Stomach smooth muscle (tissue), 2 donors: ENCODE measurements around the gene ABCC5.

Source experiments
- H3K27ac ChIP-seq: one replicate; pipeline ENCODE4 v1.7.0; 2013; ENCODE audit warnings: mild to moderate bottlenecking, low read length, inconsistent platforms
- H3K27me3 ChIP-seq, 2 donors: one replicate each; pipeline ENCODE4 v1.7.0; 2013; ENCODE audit warnings: low read length in 2 of 2; ENCODE audit not compliant: insufficient read depth in 2 of 2, control insufficient read depth in 1 of 2
- H3K36me3 ChIP-seq, 2 donors: one replicate each; pipeline ENCODE4 v1.7.0; 2013; ENCODE audit warnings: low read length in 2 of 2; ENCODE audit not compliant: control insufficient read depth in 2 of 2, insufficient read depth in 2 of 2
- H3K4me1 ChIP-seq: one replicate; pipeline ENCODE4 v1.7.0; 2013; ENCODE audit warnings: low read length; ENCODE audit not compliant: control insufficient read depth, insufficient read depth
- H3K4me3 ChIP-seq, 2 donors: one replicate each; pipeline ENCODE4 v1.7.0; 2013; ENCODE audit warnings: low read length in 2 of 2
- H3K9ac ChIP-seq, 2 donors: one replicate each; pipeline ENCODE4 v1.7.0; 2013; ENCODE audit warnings: low read length in 2 of 2, mild to moderate bottlenecking in 1 of 2
- H3K9me3 ChIP-seq, 2 donors: one replicate each; pipeline ENCODE4 v1.7.0; 2013; ENCODE audit warnings: low read length in 2 of 2; ENCODE audit not compliant: control insufficient read depth in 2 of 2
- donor health status: healthy.
- donor health status: Pancreatic carcinoma.

ABCC5 gene

GRCh38 chr3:183907911-183908331 is 109.8 kb downstream of the ABCC5 start:
- H3K9ac ChIP-seq = no peak overlapping the region
- H3K9me3 ChIP-seq = no peaks in the 10 kb centered on the region
- no peaks in the 10 kb centered on the region for H3K36me3 ChIP-seq
- H3K4me1 ChIP-seq = no peaks in the 10 kb centered on the region
- peaks cover 0 to 4% of the 10 kb centered on the region in 2 donors for H3K27me3 ChIP-seq
- no peak overlapping the region for H3K4me3 ChIP-seq
- no peak overlapping the region for H3K27ac ChIP-seq

- Histone ChIP-seq H3K9me3 (no peaks in the 10 kb centered on the region), H3K4me1 (no peaks in the 10 kb centered on the region), H3K36me3 (no peaks in the 10 kb centered on the region), H3K4me3 (no peak overlapping the region), H3K27ac (no peak overlapping the region), H3K9ac (no peak overlapping the region), H3K27me3 (peaks cover 0 to 4% of the 10 kb centered on the region in 2 donors)
Observed at GRCh38 chr3:183907176-183907575, 110.5 kb downstream of the ABCC5 start.

- H3K36me3 ChIP-seq = no peaks in the 10 kb centered on the region
- no peak overlapping the region for H3K9ac ChIP-seq
- no peak overlapping the region for H3K4me3 ChIP-seq
- H3K27me3 ChIP-seq = peaks cover 0 to 4% of the 10 kb centered on the region in 2 donors
- H3K4me1 ChIP-seq = no peaks in the 10 kb centered on the region
- H3K9me3 ChIP-seq = no peaks in the 10 kb centered on the region
- no peak overlapping the region for H3K27ac ChIP-seq
Observed at GRCh38 chr3:183906234-183906921, 111.3 kb downstream of the ABCC5 start.

- no peak overlapping the region for H3K4me3 ChIP-seq
- no peaks in the 10 kb centered on the region for H3K9me3 ChIP-seq
- H3K4me1 ChIP-seq = no peaks in the 10 kb centered on the region
- H3K27ac ChIP-seq = no peak overlapping the region
- H3K27me3 ChIP-seq = peaks cover 0 to 5% of the 10 kb centered on the region in 2 donors
- H3K36me3 ChIP-seq = no peaks in the 10 kb centered on the region
- no peak overlapping the region for H3K9ac ChIP-seq
Observed at GRCh38 chr3:183904833-183905780, 112.6 kb downstream of the ABCC5 start.

DNA sequence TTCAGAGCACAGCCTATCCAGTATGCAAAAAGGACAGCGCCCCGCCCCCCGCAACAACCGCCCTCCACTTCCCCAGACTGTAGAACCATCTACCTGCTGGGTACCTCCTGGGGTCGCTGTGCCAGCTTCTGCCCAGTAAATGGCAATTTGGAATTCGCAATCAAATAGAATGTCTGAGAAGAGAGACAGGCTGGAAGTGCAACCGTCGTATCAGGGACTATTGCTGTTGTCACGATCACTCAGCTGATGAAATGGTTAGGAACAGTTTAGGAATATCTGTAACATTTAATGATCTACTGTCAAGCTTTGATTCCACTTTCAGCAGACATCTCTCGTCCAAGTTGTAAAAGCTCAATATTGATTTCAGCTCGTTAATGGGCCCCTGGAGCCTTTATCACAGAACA is 119.7 kb downstream of the ABCC5 start:
- no peaks in the 10 kb centered on the region for H3K9me3 ChIP-seq
- no peaks in the 10 kb centered on the region for H3K36me3 ChIP-seq
- no peak overlapping the region for H3K4me3 ChIP-seq
- H3K9ac ChIP-seq = no peak overlapping the region
- peaks cover 0 to 6% of the 10 kb centered on the region in 2 donors for H3K27me3 ChIP-seq
- peaks cover 1% of the 10 kb centered on the region for H3K4me1 ChIP-seq
- H3K27ac ChIP-seq = no peak overlapping the region

DNA sequence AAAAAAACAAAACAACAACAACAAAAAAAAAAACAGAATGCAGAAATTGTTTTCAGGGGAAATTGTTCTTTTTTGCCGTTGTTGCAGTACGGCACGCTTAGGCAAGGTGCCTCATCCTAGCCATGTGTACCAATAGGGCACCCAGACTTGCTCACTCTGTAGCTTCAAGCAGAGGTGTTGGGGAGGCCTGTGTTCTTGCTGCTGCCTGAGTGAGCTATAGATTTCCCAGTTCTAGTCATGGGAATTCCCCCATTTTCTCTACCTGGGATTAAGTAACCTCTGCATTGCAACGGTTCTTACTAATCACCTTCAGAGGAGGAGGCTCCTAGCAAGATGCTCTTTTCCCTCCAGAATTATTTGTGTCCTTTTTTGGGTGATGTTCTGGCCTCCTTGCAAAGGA is 120.1 kb downstream of the ABCC5 start:
- peaks cover 5% of the 10 kb centered on the region for H3K4me1 ChIP-seq
- no peaks in the 10 kb centered on the region for H3K9me3 ChIP-seq
- H3K4me3 ChIP-seq = no peak overlapping the region
- H3K36me3 ChIP-seq = no peaks in the 10 kb centered on the region
- H3K27me3 ChIP-seq = peaks cover 0 to 9% of the 10 kb centered on the region in 2 donors
- no peak overlapping the region for H3K27ac ChIP-seq
- H3K9ac ChIP-seq = no peak overlapping the region

DNA sequence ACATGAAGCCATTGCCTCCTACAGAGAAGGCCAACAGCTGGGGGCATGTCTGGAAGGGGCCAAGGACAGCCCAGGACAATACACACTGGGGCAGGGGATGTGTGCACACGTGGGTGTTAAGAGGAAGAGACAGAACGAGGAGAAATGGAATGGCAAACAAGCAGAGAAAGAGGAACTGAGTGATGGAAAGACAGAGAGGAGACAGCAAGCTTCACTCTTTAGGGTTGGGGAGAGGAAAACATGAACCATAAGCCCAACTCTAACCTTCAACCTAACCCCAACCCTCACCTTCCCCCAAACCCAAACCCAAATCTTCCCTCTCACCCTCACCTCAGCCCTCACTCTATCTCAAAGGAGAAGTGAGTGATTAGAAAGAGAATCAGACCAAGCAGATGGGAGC is 121.1 kb downstream of the ABCC5 start:
- Histone ChIP-seq H3K36me3 (no peaks in the 10 kb centered on the region), H3K9ac (no peak overlapping the region)

GRCh38 chr3:183896184-183896583 is 121.5 kb downstream of the ABCC5 start:
- no peak overlapping the region for H3K27ac ChIP-seq
- no peaks in the 10 kb centered on the region for H3K36me3 ChIP-seq
- H3K9ac ChIP-seq = no peak overlapping the region
- peaks cover 5% of the 10 kb centered on the region for H3K4me1 ChIP-seq
- peaks cover 0 to 10% of the 10 kb centered on the region in 2 donors for H3K27me3 ChIP-seq
- no peaks in the 10 kb centered on the region for H3K9me3 ChIP-seq
- H3K4me3 ChIP-seq = no peak overlapping the region

More for the DNA sequence above, 121.1 kb downstream of the ABCC5 start:
- Histone ChIP-seq H3K9me3 (no peaks in the 10 kb centered on the region), H3K4me1 (peaks cover 5% of the 10 kb centered on the region), H3K27ac (no peak overlapping the region), H3K4me3 (no peak overlapping the region), H3K27me3 (peaks cover 0 to 10% of the 10 kb centered on the region in 2 donors)

DNA sequence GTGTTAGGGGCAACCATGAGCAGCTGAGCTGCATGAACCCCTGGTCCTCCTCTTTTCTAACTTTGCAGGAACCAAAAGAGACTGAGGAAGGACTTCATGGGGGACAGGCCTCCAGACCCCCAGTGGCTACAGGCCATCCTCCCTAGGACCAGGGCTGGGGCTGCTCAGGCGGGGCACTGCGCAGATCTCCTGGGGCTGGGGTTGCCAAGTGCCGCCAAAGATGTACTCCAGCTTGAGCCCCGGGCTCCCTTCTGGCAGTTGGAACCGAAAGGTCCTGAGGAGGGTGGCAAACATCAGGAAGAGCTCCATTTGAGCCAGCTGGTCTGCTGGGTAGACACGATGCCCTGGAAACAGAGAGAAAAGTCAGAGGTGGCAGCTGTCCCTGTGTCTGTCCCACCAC is 121.9 kb downstream of the ABCC5 start:
- Histone ChIP-seq H3K27me3 (peaks cover 0 to 8% of the 10 kb centered on the region in 2 donors), H3K9ac (no peak overlapping the region), H3K27ac (no peak overlapping the region), H3K9me3 (no peaks in the 10 kb centered on the region), H3K4me3 (no peak overlapping the region), H3K4me1 (peaks cover 5% of the 10 kb centered on the region), H3K36me3 (no peaks in the 10 kb centered on the region)

- Histone ChIP-seq H3K9me3 (no peaks in the 10 kb centered on the region), H3K27ac (no peak overlapping the region), H3K36me3 (no peaks in the 10 kb centered on the region), H3K4me3 (no peak overlapping the region), H3K9ac (no peak overlapping the region), H3K4me1 (peaks cover 5% of the 10 kb centered on the region), H3K27me3 (peaks cover 0 to 8% of the 10 kb centered on the region in 2 donors)
Observed at GRCh38 chr3:183895296-183895695, 122.4 kb downstream of the ABCC5 start.
